ENCODE data around the gene JAK2.
"Not testable (repeated sequence)": the region's sequence is repeated elsewhere in the genome, so short reads cannot be mapped to it uniquely, and the experiment has no call there.

Gene JAK2

GRCh38 chr9:4984621-4985385, at the start of gene JAK2:
TSS of gene JAK2 (plus strand) at chr9:4985272. CDS start at chr9:5021988, 36,716 bp downstream.
- no peak for DNase-seq

- DNase-seq = no peak
These were observed 48.8 kb upstream of the JAK2 start for GRCh38 chr9:4936277-4936676.

DNA sequence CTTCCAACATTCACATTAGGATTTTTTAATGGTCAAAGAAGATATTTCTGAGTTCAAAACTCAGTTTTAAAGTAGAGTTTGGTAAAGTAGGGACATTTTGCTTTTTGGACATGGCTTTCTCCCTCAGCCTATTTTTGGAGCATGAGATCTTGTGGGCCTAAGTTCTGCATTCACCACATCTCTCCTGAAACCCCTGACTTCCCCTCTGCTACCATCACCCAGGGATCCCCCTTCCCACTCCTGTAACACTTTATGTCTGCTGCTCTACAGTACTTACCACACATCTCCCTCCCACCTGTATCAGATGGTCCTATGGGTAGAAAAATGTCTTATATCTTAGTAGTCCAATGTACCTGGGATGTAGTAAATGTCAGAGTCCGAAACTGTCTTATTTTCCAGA, 48.2 kb upstream of the JAK2 start:
- no peak for DNase-seq

- no peak for DNase-seq
These were observed 47.6 kb upstream of the JAK2 start for GRCh38 chr9:4937446-4937845.

DNA sequence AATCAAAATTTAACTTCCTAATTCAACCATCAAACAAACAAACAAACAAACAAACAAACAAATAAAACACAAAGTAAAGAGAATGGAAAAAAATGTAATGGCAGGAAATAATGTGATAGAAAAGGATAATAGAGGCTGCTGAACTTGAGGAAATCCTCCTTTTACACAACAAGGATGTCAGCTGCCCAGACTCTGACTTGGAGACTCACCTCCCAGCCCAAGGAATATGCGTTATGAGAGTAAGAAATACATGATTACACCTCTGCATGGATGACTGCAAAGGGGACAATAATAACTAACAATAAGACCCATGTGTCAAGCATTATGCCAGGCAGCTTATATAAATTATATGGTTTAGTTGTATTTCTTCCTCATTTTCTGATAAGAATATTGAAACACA, 46.6 kb upstream of the JAK2 start:
- DNase-seq = no peak

GRCh38 chr9:4939118-4939561, 45.9 kb upstream of the JAK2 start:
- no peak for DNase-seq

GRCh38 chr9:4942042-4942691, 42.9 kb upstream of the JAK2 start:
- not testable (repeated sequence) for DNase-seq

- no peak for DNase-seq
These were observed 41.7 kb upstream of the JAK2 start for GRCh38 chr9:4943346-4943745.

DNA sequence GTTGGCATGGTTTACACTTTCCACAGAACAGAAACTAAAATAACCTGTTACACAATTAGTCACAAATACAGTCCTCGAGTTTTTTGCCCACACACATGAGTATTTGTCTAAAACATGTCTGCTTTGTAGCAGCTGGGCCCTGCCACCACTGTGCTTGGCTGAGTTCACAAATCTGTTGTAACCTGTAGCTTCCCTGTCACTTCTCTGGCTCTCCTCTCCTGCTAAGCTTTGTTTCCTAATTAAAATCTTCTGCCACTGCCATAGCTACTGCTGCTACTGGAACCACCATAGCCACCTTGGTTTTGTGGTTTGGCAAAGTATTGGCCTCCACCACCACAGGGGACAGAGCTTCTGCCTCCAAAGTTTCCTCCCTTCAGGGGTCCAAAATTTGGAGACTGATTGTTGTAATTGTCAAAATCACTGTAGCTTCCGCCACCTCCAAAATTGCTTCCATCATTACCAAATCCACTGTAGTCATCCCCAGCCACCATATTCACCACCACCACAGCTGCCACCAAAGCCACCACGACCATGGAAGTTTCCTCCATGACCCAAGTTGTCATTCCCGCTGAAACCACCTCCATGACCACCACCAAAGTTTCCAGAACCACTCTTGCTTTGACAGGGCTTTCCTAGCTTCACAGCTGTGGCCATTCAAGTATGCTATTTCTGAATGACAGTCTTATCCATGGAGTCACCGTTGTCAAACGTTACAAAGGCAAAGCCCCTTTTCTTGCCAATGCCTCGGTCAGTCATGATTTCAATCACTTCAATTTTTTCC, 40.5 kb upstream of the JAK2 start:
- DNase-seq = not testable (repeated sequence)

DNA sequence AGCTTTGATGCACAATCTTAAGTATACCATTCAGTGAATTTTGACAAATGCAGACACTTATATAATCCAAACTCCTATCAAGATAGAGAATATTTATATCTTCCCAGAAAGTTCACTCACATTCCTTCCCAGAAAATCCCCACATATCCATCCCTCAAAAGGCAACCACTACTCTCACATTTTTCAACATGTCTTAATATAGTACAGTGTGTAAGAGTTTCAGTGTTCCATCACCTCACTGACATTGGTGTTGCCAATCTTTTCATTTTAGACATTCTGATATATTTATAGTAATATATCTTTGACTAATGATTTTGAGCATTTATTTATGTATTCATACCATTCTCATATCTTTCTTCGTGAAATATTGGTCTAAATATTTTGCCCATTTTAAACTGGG, 38.1 kb upstream of the JAK2 start:
- no peak for DNase-seq

- DNase-seq = no peak
These were observed 29.2 kb upstream of the JAK2 start for GRCh38 chr9:4955836-4956235.

GRCh38 chr9:4959031-4959430, 26.0 kb upstream of the JAK2 start:
- no peak for DNase-seq

DNA sequence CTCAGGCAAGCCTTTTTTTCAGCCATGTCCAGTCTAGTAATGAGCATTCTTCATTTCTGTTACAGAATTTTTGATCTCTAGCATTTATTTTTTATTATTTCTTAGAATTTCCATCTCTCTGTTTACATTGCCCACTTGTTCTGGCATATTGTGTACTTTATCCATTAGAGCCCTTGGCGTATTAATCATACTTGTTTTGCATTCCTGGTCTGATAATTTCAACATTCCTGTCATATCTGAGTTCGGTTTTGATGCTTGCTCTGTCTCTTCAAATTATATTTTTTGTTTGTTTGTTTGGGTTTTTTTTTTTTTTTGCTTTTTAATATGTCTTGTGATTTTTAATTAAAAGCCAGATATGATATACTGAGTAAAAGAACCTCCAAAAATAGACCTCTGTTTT, 23.0 kb upstream of the JAK2 start:
- no peak for DNase-seq

- no peak for DNase-seq
These were observed 20.5 kb upstream of the JAK2 start for GRCh38 chr9:4964540-4964939.

DNA sequence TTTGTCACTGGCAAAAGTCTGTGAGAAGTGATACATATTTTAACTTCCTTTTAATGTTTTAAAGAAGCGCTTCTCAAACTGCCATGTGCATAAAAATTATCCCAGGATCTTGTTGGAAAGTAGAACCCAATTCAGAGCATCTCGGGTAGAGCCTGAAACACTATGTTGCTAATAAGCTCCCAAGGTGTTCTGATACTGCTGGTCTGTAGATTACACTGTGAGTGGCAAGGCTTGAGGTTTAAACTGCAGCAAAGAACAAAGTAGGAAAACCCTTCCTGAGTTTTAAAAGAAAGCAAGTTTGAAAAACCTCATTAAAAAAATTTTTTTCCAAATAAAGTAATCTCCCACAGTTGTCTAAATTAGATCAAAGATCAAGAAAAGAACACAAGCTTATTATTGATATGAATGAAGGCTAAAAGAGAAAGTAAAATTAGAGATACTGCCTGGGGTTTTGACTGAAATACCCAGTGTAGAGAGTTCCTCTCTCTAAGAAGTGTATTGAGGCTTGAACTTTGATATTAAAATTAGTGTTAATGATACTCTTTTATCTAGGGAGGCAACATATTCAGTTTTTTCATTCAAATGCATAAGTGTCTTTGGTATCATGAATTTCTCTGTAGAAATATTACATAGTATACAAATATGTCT, 19.8 kb upstream of the JAK2 start:
- no peak for DNase-seq

DNA sequence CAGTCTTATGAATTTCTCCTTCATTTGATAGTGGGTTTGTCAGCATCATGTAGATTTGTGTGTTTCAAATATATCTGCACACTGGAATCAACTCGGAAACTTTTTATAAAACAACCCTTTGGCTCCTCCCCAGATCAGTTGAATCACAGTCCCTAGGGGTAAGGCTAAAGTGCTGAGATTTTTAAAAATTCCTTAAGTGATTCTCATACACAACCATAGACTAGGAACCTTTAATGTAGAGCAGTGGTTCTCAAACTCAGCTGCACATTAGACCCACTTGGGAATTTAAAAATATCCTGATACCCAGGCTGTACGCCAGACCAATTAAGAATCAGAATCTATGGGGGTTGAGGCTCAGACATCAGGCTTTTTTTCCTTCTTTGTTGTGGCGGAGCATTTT, 17.5 kb upstream of the JAK2 start:
- DNase-seq = no peak

DNA sequence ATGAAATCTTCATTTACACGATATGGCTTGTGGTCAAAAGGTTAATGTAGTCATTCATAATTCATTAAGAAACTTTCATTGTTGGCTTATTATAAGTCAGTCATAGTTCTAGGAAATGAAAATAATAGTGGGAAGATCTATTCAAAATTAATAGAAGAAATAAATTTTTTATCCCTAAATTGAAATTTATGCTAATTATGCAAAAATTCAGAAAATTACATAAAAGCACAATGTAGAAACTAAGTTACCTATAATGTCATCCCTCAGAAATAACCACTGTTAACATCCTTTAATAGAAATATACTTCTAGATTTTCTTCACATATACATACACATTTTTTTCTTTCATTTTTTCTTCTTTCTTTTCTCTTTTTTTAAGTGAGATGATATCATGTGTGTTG, 15.9 kb upstream of the JAK2 start:
- no peak for DNase-seq

GRCh38 chr9:4970970-4971641, 14.0 kb upstream of the JAK2 start:
- no peak for DNase-seq

- DNase-seq = no peak
These were observed 11.8 kb upstream of the JAK2 start for GRCh38 chr9:4973246-4973645.

DNA sequence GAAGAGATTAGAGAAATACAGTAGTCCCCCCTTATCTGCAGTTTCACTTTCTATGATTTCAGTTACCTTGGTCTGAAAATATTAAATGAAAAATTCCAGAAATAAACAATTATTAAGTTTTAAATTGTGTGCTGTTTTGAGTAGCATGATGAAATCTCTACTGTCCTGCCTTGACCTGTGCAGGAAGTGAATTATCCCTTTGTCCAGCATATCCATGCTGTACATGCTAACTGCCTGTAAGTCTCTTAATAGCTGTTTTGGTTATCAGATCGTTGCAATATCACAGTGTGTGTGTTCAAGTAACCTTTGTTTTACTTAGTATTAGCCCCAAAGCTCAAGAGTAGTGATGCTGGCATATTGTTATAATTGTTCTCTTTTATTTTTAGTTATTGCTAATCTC, 11.2 kb upstream of the JAK2 start:
- no peak for DNase-seq

- no peak for DNase-seq
These were observed 5.8 kb upstream of the JAK2 start for GRCh38 chr9:4979239-4979638.

GRCh38 chr9:4980086-4980727, 4.9 kb upstream of the JAK2 start:
- no peak for DNase-seq
